ENCODE results near the gene DLG1. TPM values are rescaled to one million over a fixed set of nuclear protein-coding genes. Genes with fewer than 3 reads are reported as not detected.

Gene DLG1
- total RNA-seq, 1 donor from 2014 or later = 84.1 TPM

DNA sequence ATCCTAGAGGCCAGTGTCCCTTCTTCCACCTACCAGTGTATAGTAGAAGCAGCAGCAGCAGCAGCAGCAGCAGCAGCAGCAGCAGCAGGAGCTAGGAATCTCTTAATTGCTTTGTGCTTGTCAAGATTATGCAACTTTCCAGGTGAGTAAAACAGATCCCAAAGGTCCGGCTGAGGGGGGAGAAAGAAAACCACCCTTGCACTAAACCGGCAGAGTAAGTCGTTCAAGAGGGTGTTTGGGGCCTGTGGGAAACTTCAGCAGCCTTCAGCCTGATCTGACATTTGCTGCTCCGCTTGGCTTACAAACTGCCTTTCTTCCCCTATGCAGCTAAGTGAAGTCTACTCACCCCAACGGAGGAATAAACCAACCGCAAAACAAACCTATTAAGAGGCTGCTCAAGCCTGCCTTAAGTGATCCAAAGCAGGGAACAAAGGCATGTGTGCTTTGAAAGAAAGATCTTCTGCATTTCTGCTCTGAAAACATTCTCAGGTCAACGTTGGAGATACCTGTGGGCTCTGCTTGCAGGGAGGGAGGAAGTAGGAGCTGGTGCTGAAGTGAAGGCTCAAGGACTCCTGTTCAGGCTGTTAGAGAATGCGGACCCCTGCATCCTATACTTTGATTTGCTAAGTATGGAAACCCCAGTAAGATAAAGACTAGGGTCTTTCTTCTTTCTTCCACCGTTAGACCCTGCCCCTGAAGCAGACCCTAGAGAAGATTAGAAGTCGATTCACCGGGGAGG lies 35.7 kb upstream of the DLG1 start:
- no peak overlapping the region for H3K27ac Mint-ChIP-seq
- intact Hi-C loops (cut with micrococcal nuclease) = no loop called here
- DNase-seq = no peak
- H3K36me3 Mint-ChIP-seq (ENCODE audit: low read depth) = no peaks in the 10 kb centered on the region
- peaks cover 14% of the 10 kb centered on the region for H3K27me3 Mint-ChIP-seq
- no peaks in the 10 kb centered on the region for H3K4me1 Mint-ChIP-seq
- H3K9me3 Mint-ChIP-seq = no peaks in the 10 kb centered on the region
- no peak overlapping the region for H3K4me3 Mint-ChIP-seq

GRCh38 chr3:197331131-197331530 lies 32.7 kb upstream of the DLG1 start:
- Mint-ChIP-seq H3K4me1 (peaks cover 2% of the 10 kb centered on the region), H3K27me3 (peaks cover 15% of the 10 kb centered on the region), H3K4me3 (no peak overlapping the region), H3K36me3 (ENCODE audit: low read depth) (no peaks in the 10 kb centered on the region), H3K9me3 (no peaks in the 10 kb centered on the region), H3K27ac (no peak overlapping the region)
- DNase-seq = no peak
- intact Hi-C loops (cut with micrococcal nuclease) = no loop called here

- DNase-seq = no peak
- Mint-ChIP-seq H3K27ac (no peak overlapping the region), H3K36me3 (ENCODE audit: low read depth) (no peaks in the 10 kb centered on the region), H3K4me1 (peaks cover 4% of the 10 kb centered on the region), H3K27me3 (peaks cover 15% of the 10 kb centered on the region), H3K4me3 (no peak overlapping the region), H3K9me3 (no peaks in the 10 kb centered on the region)
- intact Hi-C loops (cut with micrococcal nuclease) = no loop called here
Measured at GRCh38 chr3:197329382-197329781, 31.0 kb upstream of the DLG1 start.

DNA sequence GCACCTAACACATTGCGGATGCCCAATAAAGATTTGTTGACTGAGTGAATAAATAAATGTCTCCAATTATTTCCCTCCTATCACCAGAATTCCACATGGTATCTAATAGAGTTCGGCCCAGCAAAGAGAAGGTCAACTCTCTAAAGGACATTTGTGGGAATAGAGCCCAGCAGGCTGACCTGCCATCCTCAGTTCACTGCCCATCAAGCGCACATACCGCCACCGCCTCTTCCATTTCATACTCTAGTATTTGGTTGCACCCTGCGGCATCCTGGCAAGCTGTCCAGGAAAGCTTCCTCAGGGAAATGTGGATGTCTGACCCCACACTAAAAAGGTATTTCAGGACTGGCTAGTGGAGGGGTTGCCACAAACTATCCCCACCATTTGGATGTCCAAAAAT lies 29.8 kb upstream of the DLG1 start:
- intact Hi-C loops (cut with micrococcal nuclease) = no loop called here
- no peaks in the 10 kb centered on the region for H3K9me3 Mint-ChIP-seq

GRCh38 chr3:197327701-197328100 lies 29.3 kb upstream of the DLG1 start:
- intact Hi-C loops (cut with micrococcal nuclease) = no loop called here
- Mint-ChIP-seq H3K27me3 (peaks cover 19% of the 10 kb centered on the region), H3K4me3 (no peak overlapping the region), H3K4me1 (peaks cover 4% of the 10 kb centered on the region), H3K9me3 (no peaks in the 10 kb centered on the region), H3K36me3 (ENCODE audit: low read depth) (no peaks in the 10 kb centered on the region), H3K27ac (no peak overlapping the region)
- DNase-seq = no peak

More for the DNA sequence above, 29.8 kb upstream of the DLG1 start:
- Mint-ChIP-seq H3K4me3 (no peak overlapping the region), H3K27ac (no peak overlapping the region), H3K36me3 (ENCODE audit: low read depth) (no peaks in the 10 kb centered on the region), H3K27me3 (peaks cover 19% of the 10 kb centered on the region), H3K4me1 (peaks cover 4% of the 10 kb centered on the region)
- no peak for DNase-seq

GRCh38 chr3:197325773-197326172 lies 27.4 kb upstream of the DLG1 start:
- Mint-ChIP-seq H3K27me3 (peaks cover 19% of the 10 kb centered on the region), H3K4me3 (no peak overlapping the region), H3K4me1 (peaks cover 4% of the 10 kb centered on the region), H3K36me3 (ENCODE audit: low read depth) (no peaks in the 10 kb centered on the region), H3K27ac (no peak overlapping the region), H3K9me3 (no peaks in the 10 kb centered on the region)
- intact Hi-C loops (cut with micrococcal nuclease) = no loop called here
- DNase-seq = no peak

GRCh38 chr3:197322149-197322548 lies 23.7 kb upstream of the DLG1 start:
- no peak overlapping the region for H3K27ac Mint-ChIP-seq
- H3K36me3 Mint-ChIP-seq (ENCODE audit: low read depth) = no peaks in the 10 kb centered on the region
- no peaks in the 10 kb centered on the region for H3K9me3 Mint-ChIP-seq
- H3K4me3 Mint-ChIP-seq = no peak overlapping the region
- H3K4me1 Mint-ChIP-seq = peaks cover 2% of the 10 kb centered on the region
- DNase-seq = no peak
- H3K27me3 Mint-ChIP-seq = peaks cover 39% of the 10 kb centered on the region
- intact Hi-C loops (cut with micrococcal nuclease) = no loop called here

DNA sequence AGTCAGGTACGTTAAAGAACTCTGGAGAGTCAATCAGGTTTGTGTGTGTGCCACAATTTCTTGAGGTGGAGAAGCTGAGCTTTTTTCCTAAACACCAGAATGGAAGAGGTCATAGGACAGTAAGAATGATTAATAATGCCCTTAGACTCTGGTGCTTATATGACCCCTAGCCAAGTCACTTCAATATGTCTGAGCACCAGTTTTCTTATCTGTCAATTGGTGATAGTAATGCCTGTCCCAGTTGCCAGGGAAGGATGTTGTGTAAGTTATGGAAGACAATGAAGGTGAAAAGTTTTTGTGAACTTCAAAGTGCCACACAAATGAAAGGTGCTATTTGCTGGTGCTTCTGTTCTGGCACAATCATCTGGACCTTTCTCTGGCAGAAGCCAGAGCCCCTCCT lies 22.2 kb upstream of the DLG1 start:
- Mint-ChIP-seq H3K9me3 (no peaks in the 10 kb centered on the region), H3K4me3 (no peak overlapping the region), H3K27ac (no peak overlapping the region), H3K27me3 (peaks cover 42% of the 10 kb centered on the region), H3K36me3 (ENCODE audit: low read depth) (no peaks in the 10 kb centered on the region), H3K4me1 (no peaks in the 10 kb centered on the region)
- intact Hi-C loops (cut with micrococcal nuclease) = loop anchor here (2.0 kb wide), 1 partner anchor 14 kb away; no protein-coding TSS in a partner anchor
- DNase-seq = no peak

- no peak overlapping the region for H3K27ac Mint-ChIP-seq
- H3K9me3 Mint-ChIP-seq = peaks cover 3% of the 10 kb centered on the region
- H3K27me3 Mint-ChIP-seq = peaks cover 50% of the 10 kb centered on the region
- no peaks in the 10 kb centered on the region for H3K4me1 Mint-ChIP-seq
- H3K36me3 Mint-ChIP-seq (ENCODE audit: low read depth) = no peaks in the 10 kb centered on the region
- no peak for DNase-seq
- no peak overlapping the region for H3K4me3 Mint-ChIP-seq
- intact Hi-C loops (cut with micrococcal nuclease) = no loop called here
Measured at GRCh38 chr3:197317250-197317963, 19.0 kb upstream of the DLG1 start.

GRCh38 chr3:197312431-197312830 lies 14.0 kb upstream of the DLG1 start:
- Mint-ChIP-seq H3K27me3 (peaks cover 19% of the 10 kb centered on the region), H3K4me3 (no peak overlapping the region), H3K36me3 (ENCODE audit: low read depth) (no peaks in the 10 kb centered on the region), H3K27ac (no peak overlapping the region), H3K9me3 (peaks cover 3% of the 10 kb centered on the region), H3K4me1 (peaks cover 27% of the 10 kb centered on the region)
- DNase-seq = no peak
- intact Hi-C loops (cut with micrococcal nuclease) = no loop called here

GRCh38 chr3:197311591-197311990 lies 13.2 kb upstream of the DLG1 start:
- intact Hi-C loops (cut with micrococcal nuclease) = no loop called here
- H3K4me1 Mint-ChIP-seq = peaks cover 28% of the 10 kb centered on the region
- peaks cover 3% of the 10 kb centered on the region for H3K9me3 Mint-ChIP-seq
- H3K27ac Mint-ChIP-seq = no peak overlapping the region
- DNase-seq = no peak
- H3K4me3 Mint-ChIP-seq = no peak overlapping the region
- H3K36me3 Mint-ChIP-seq (ENCODE audit: low read depth) = no peaks in the 10 kb centered on the region
- H3K27me3 Mint-ChIP-seq = peaks cover 17% of the 10 kb centered on the region

DNA sequence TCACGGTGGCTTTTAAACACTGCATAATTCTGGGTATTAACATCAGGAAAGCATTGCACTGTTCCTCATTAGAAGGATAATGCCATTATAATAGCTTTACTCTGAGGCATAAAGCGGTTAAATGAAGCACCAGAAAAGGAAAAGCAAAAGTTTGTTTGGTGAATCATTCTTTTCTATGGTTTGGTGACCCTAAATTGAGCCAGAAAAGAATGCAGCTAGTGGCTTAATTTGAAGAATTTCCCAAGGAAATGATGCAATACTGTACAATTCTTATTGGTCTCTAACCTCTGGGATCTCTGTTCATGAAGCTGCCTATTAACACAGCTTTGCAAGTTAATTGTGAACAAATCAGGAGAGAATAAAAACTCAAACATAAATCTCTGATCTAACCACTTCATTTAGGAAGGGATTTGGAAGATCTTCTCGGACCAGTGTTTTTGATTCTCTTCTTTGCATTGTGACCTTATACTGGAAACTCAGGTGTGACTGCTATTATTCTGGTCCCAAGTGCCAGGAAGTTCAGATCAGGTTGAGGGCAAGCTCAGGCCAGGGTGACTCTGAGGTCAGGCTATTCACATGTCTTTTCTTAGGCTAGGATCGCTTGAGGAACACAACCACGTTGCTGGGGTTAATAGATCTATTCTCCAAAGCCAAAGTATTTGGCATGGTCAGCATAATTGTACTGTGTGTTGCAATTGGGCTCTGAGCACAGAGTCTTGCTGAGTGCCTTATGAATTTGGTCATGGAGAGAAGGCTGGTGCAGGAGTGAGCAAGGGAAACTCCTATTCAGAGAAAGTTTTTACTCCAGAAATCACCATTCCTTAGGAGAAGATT lies 11.3 kb upstream of the DLG1 start:
- Mint-ChIP-seq H3K27me3 (peaks cover 16% of the 10 kb centered on the region), H3K4me3 (peak overlapping the region; percentile 8), H3K9me3 (peaks cover 3% of the 10 kb centered on the region), H3K4me1 (peaks cover 37% of the 10 kb centered on the region), H3K27ac (peak overlapping the region; percentile 49), H3K36me3 (ENCODE audit: low read depth) (no peaks in the 10 kb centered on the region)
- intact Hi-C loops (cut with micrococcal nuclease) = no loop called here
- no peak for DNase-seq

DNA sequence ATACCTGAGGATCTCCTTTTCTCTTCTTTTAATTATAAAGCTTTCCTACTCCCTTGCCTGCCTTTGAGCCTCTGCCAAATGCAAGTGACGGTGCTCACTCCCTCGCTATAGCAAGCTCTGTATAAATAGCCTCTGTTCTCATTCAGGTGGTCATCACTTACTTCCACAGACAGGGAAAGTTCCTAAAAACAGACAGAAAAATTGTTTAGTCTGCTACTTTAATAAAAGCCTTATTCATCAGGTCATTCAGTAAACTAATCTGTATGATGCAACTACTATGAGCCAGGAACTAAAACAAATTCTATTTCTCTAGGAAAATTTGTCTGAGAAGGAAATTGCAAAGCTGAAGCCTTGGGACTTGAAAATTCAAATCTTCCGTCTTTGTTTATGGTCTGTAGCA lies 10.2 kb upstream of the DLG1 start:
- H3K27ac Mint-ChIP-seq = no peak overlapping the region

More for the DNA sequence above, 10.2 kb upstream of the DLG1 start:
- no peak for DNase-seq
- Mint-ChIP-seq H3K4me1 (peaks cover 39% of the 10 kb centered on the region), H3K4me3 (no peak overlapping the region), H3K9me3 (peaks cover 2% of the 10 kb centered on the region), H3K27me3 (peaks cover 14% of the 10 kb centered on the region), H3K36me3 (ENCODE audit: low read depth) (no peaks in the 10 kb centered on the region)
- intact Hi-C loops (cut with micrococcal nuclease) = no loop called here
